GM10248 (cell line): ENCODE measurements around the gene TTC6.

Experiments
- CTCF ChIA-PET: fragments of 300-600 bp; sonication (Branson Sonifier 250); formaldehyde crosslinking; extraction: SDS; loops from one replicate; lab custom pipeline; 2021; ENCODE audit warnings: antibody characterized with exemption; lab: Yijun Ruan, JAX
- POLR2A ChIA-PET: fragments of 350-650 bp; sonication (Branson Sonifier 250); formaldehyde crosslinking; extraction: SDS; loops from one replicate; lab custom pipeline; 2020; ENCODE audit warnings: antibody characterized with exemption; lab: Yijun Ruan, JAX
- DNase-seq: peaks from one replicate; pipeline ENCODE4 v3.0.0; 2012; ENCODE audit errors: extremely low spot score
- TF ChIP-seq, protein P1 (sequence below): IDR thresholded peaks from 2 replicates; pipeline ENCODE4 v1.5.1; 2012; ENCODE audit warnings: mild to moderate bottlenecking, low read depth; ENCODE audit errors: extremely low read depth, missing control alignments, control extremely low read depth

TTC6 gene

DNA sequence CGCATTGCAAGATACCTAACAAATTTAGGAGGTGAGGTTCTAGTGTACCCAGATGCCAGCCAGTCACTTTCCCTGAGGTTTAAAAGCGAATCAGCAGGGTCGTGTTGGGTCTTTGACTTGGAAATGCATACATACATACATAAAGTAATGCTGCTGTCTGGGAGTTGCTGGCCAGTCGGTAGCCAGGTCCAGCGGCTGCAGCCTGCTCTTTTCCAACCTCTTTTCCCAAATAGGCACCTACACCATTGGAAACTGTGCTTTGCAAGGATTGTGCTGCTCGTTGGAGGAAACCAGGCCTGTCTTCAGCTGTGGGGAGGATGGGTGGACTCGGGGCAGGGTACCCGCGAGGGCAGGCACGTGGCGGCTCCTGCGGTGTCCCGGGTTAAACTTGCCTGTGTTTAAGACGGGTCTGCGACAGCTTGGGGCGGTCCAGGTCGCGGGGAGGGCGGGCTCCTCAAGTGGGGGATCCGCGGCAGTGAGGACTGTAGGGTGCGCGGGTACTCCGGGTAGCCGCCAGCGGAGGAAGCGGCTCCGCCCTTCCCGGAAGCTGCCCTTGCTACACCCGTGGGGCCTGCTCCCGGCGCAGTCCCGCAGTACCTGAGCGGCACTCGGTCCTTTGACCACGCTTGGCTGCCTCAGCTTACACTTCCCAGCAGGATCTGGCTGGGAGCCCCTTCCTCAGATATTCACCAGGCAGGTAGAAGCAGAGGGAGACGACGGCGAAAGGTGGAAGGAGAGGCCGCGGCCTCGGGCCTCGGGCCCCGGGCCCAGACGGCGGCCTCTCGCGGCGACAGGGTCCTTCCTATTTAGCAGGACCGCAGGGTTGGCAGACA lies 2.7 kb downstream of the TTC6 start:
- CTCF ChIA-PET: no interaction called here
- POLR2A ChIA-PET: no interaction called here
- TF ChIP-seq, protein P1, sequence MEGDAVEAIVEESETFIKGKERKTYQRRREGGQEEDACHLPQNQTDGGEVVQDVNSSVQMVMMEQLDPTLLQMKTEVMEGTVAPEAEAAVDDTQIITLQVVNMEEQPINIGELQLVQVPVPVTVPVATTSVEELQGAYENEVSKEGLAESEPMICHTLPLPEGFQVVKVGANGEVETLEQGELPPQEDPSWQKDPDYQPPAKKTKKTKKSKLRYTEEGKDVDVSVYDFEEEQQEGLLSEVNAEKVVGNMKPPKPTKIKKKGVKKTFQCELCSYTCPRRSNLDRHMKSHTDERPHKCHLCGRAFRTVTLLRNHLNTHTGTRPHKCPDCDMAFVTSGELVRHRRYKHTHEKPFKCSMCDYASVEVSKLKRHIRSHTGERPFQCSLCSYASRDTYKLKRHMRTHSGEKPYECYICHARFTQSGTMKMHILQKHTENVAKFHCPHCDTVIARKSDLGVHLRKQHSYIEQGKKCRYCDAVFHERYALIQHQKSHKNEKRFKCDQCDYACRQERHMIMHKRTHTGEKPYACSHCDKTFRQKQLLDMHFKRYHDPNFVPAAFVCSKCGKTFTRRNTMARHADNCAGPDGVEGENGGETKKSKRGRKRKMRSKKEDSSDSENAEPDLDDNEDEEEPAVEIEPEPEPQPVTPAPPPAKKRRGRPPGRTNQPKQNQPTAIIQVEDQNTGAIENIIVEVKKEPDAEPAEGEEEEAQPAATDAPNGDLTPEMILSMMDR: no peak
- no peak for DNase-seq

DNA sequence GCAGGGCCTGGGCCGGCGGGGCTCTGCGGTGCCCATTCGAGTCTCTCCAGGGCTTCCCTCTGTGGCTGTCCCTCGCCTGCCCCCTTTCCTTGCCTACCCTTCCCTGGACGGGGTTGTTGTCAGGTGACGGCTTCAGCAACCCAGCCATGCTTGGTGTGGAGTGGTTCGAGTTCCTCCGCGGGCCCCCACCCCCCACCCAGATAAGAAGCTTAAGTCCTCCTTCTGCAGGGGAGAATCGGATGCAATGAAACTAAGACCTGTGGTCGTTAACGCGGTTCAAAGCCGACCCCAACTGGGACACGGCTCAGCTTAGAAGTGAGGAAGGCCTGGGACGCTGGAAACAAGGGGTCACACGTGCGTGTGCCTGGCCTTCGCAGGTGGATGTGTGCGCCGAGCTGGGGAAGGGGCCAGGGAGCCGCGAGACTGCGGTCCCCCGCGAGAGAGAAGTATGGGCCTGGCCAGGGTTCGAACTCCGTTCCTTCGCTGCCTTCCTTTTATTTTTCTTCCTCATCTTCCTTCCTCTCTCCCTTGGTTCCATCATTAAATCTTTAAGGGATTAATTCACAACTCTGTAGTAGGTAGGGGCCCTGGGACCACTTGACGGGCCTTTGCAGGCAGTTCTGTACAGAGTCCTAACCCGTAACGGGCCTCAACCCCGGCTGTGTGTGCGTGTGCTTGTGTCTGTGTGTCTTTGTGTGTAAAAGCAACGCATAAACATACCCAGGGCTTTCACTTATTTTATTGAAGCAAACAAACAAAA lies 3.5 kb downstream of the TTC6 start:
- TF ChIP-seq, protein P1: no peak
- ChIA-PET POLR2A (no interaction called here), CTCF (no interaction called here)
- DNase-seq: no peak

DNA sequence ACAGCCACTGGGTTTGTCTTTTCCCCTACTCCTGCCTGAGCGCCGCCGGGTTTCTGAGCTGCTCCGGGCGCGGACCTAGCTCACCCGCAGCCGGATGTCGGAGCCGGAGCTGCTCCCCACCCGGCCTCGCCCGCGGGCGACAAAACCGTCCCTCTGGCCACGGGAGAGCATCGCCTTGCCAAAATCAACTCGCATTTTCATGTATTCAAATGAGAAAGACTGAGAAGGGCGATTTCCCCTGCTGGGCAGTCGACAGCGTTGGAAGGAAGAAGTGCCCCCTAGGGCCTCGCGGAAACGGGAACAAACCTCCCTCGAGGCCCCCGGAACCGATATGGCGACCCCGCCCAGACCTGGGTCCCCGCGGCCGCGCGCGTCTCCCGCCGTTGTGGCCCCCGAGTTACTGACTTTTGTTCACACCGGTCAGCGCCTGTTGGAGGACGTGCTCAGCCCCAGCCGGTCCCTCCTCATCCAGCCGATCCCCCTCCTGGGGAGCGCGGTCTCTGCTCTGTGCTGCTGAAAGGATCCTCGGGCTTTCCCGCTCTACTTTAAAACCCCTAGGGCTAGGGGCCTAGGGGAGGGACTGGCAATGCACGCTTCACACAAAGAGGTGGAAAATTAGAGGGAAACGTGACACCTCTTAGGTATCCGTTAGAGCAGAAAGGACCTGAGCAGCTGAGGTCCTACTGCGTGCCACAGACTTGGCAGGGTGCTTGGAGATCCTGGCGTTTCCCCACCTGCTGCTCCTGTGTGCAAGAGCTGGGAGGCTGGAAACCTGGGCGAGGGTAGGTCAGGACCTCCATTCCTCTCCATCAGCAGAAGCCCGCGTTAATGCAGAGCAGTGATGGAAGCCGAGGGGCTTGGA lies 4.3 kb downstream of the TTC6 start:
- ChIA-PET POLR2A (no interaction called here), CTCF (interaction anchor here (1.1 kb wide), 1 partner anchor 10 kb away, joined by 3 read pairs; no protein-coding TSS in a partner anchor)
- TF ChIP-seq, protein P1: no peak
- no peak for DNase-seq

DNA sequence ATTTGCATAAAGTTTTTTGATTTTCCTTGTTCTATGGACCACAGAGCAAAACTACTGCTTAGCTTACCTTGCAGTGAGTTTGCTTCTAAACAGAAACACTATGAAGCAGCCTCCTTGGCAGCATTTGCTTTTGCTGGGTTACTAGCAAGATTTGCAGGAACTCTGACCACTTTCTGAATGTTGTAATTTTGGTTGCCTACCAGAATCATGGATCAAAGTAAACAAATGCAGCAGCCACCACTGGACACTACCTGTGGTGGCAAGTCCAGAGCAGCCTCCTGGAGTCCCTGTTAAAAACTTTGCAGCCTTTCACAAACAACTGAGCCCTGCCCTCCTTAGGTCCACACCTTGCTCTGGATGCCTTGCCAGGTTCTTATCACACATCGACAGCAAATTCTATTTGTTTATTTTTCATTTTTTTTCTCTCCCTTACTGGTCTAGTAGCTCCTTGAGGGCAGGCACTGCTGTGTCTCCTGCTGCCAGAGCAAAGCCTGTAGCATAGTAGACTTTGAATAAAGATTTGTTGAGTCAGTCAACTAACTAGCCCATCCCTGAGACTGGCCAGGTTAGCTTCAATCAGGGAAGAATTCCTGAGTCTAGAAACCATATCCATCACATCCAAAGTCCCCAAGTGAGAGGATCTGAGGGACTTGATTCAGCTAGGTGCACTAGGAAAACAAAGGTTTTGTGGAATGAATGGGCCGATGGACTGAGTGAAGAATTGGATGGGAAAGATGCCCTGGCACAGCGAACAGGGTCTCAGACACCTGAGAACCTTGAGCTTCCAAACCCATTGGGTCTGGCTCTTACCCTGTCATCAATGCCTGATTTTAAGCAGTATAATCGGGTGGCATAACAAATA lies 5.7 kb downstream of the TTC6 start:
- TF ChIP-seq, protein P1: no peak
- POLR2A ChIA-PET: no interaction called here
- CTCF ChIA-PET: interaction anchor here (1.1 to 1.2 kb wide), 2 partner anchors 9 to 40 kb away, joined by 3 read pairs; no protein-coding TSS in a partner anchor
- DNase-seq: no peak

DNA sequence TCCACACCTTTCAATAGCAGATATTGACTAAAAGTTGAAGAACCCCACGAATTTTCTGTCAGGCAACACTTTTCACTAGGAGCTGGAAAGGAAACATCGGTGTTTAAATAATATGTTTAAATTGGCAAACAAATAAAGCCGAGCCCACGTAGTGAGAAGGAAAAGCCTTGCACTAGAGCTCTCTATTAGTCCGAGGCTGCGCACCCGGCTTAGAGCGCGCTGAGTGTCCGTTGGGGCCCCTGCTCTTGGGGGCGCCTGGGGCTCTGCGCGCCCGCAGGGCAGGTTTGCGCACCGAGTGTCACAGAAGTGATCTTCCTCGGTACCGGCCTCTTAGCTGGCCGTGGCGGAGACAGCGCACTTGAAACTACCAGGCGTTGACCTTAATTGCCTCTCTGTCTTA lies 6.4 kb downstream of the TTC6 start:
- TF ChIP-seq, protein P1: no peak
- POLR2A ChIA-PET: no interaction called here
- CTCF ChIA-PET: interaction anchor here (1.2 kb wide), 1 partner anchor 39 kb away, joined by 3 read pairs; no protein-coding TSS in a partner anchor
- no peak for DNase-seq
